Neural crest cell (in vitro differentiated cells): Measurements from ENCODE around the gene RNF144A. TPM values are rescaled to one million over a fixed set of nuclear protein-coding genes. Genes with fewer than 3 reads are reported as not detected.
A peak's percentile ranks its signal among the peaks of the same experiment; 100 is the strongest.

Experiments
- DNase-seq: peaks from one replicate; pipeline ENCODE4 v3.0.0; 2021; ENCODE audit warnings: low read depth, mixed read lengths, low spot score
- H3K27ac Mint-ChIP-seq: one replicate; pipeline ENCODE4 v1.8.0; 2021; ENCODE audit warnings: mild to moderate bottlenecking, mixed read lengths; ENCODE audit not compliant: unreplicated experiment
- H3K27me3 Mint-ChIP-seq: 2 replicates; pipeline ENCODE4 v1.8.0; 2021; ENCODE audit warnings: low read depth, mild to moderate bottlenecking, mixed read lengths
- H3K36me3 Mint-ChIP-seq: 2 replicates; pipeline ENCODE4 v1.8.0; 2021; ENCODE audit warnings: low read depth, mild to moderate bottlenecking, mixed read lengths
- H3K4me1 Mint-ChIP-seq: 2 replicates; pipeline ENCODE4 v1.8.0; 2021; ENCODE audit warnings: mixed read lengths
- H3K4me3 Mint-ChIP-seq: one replicate; pipeline ENCODE4 v1.8.0; 2021; ENCODE audit warnings: mild to moderate bottlenecking, mixed read lengths
- H3K9me3 Mint-ChIP-seq: 2 replicates; pipeline ENCODE4 v1.8.0; 2021; ENCODE audit warnings: mixed read lengths
- total RNA-seq: library from RNA; stranded (reverse); gene quantifications from 2 replicates; pipeline ENCODE4 v1.2.1, GENCODE V29; 2021
- TF ChIP-seq, protein P1 (sequence below): fragments of 200-600 bp; sonication (generic); conservative IDR thresholded peaks from 2 replicates; pipeline ENCODE4 v1.5.0; 2021; ENCODE audit warnings: antibody characterized with exemption, mild to moderate bottlenecking

The RNF144A gene
- total RNA-seq, 1 donor from 2014 or later, result 49.6 TPM

- no peak for DNase-seq
- no peak overlapping the region for H3K27ac Mint-ChIP-seq
- H3K9me3 Mint-ChIP-seq, result no peaks in the 10 kb centered on the region
- peaks cover 18% of the 10 kb centered on the region for H3K4me1 Mint-ChIP-seq
- TF ChIP-seq, protein P1, sequence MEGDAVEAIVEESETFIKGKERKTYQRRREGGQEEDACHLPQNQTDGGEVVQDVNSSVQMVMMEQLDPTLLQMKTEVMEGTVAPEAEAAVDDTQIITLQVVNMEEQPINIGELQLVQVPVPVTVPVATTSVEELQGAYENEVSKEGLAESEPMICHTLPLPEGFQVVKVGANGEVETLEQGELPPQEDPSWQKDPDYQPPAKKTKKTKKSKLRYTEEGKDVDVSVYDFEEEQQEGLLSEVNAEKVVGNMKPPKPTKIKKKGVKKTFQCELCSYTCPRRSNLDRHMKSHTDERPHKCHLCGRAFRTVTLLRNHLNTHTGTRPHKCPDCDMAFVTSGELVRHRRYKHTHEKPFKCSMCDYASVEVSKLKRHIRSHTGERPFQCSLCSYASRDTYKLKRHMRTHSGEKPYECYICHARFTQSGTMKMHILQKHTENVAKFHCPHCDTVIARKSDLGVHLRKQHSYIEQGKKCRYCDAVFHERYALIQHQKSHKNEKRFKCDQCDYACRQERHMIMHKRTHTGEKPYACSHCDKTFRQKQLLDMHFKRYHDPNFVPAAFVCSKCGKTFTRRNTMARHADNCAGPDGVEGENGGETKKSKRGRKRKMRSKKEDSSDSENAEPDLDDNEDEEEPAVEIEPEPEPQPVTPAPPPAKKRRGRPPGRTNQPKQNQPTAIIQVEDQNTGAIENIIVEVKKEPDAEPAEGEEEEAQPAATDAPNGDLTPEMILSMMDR, result no peak
- no peaks in the 10 kb centered on the region for H3K27me3 Mint-ChIP-seq
- peaks cover 43% of the 10 kb centered on the region for H3K36me3 Mint-ChIP-seq
- no peak overlapping the region for H3K4me3 Mint-ChIP-seq
Measured at GRCh38 chr2:6944555-6944954, 27.3 kb downstream of the RNF144A start.

DNA sequence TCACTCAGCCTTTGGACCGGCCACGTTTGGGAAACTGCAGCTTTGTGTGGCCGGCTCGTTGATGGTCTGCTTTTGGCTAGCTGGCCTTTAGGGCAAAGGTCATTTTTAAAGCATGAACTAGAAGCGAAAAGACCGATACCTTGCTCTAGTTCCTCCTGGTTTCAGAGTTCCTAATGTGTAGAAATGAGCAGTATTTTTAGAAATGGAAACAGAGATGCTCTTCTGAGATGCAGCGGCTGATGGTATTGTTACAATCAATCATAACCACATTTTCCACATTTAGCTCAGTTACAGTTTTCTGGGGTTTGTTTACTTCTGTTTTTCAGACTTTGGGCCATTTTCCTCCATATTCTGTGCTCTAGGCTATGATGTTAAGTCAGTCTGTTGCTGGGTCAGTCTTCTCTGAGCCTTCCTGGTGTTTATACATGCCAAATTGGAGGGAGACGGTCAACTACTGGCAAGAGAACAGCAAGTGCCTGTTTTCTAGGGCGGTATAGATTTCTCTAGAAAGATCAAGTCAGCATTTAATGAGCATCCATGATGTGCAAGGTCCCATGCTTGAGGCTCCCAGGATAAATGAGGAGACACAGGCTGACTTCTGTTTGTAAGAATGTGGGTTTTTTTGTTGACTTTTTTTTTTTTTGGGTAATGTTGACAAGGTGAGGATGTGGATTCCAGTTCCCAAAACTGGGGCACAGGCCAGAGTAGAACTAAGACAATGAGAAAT, 28.0 kb downstream of the RNF144A start:
- peaks cover 17% of the 10 kb centered on the region for H3K4me1 Mint-ChIP-seq
- H3K27me3 Mint-ChIP-seq, result no peaks in the 10 kb centered on the region
- peak overlapping the region; percentile 8 for H3K27ac Mint-ChIP-seq
- TF ChIP-seq, protein P1, result no peak
- no peak for DNase-seq
- H3K36me3 Mint-ChIP-seq, result peaks cover 43% of the 10 kb centered on the region
- no peaks in the 10 kb centered on the region for H3K9me3 Mint-ChIP-seq
- no peak overlapping the region for H3K4me3 Mint-ChIP-seq

DNA sequence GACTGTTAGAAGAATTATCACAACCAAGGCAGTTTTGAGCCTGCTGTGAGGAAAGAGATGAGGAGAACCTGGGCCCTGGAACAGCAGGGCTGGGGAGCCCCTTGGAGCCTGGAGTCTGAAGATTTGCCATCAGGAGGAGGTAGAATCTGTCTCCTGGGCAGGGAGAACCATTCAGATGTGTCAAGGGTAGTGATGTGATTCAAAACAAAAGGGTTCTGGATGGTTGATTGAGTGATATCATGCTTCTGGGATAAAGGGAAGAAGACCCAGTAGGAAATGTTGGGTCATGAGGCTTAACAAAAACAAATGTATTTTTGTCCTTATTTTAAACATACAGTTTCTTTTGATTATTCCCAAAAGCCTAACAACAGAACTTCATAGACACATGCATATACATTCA, 28.6 kb downstream of the RNF144A start:
- Mint-ChIP-seq H3K4me1 (peaks cover 11% of the 10 kb centered on the region), H3K27ac (no peak overlapping the region), H3K9me3 (no peaks in the 10 kb centered on the region), H3K36me3 (peaks cover 43% of the 10 kb centered on the region), H3K4me3 (no peak overlapping the region), H3K27me3 (no peaks in the 10 kb centered on the region)
- TF ChIP-seq, protein P1, result no peak
- no peak for DNase-seq

DNA sequence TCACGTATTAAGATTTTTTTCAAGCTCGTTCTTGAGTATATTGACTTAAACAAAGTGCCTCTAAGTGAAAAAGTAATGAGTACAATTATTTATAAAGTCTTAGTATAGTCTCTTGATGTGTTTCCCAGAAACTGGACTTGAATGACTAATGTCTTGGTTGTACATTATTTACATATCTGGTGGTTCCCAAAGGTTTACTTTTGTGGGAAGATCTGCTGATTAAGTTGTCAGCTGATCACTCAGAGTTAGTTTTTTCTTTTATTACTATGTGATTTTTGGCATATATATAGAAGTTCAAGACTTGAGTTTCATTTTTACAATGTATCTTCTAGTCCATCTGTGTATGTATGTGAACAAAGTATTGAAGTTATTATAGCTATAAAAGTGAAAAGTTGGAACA, 29.5 kb downstream of the RNF144A start:
- H3K9me3 Mint-ChIP-seq, result no peaks in the 10 kb centered on the region
- no peak overlapping the region for H3K27ac Mint-ChIP-seq
- H3K4me3 Mint-ChIP-seq, result no peak overlapping the region
- DNase-seq, result no peak
- H3K36me3 Mint-ChIP-seq, result peaks cover 38% of the 10 kb centered on the region
- H3K4me1 Mint-ChIP-seq, result peaks cover 13% of the 10 kb centered on the region
- TF ChIP-seq, protein P1, result no peak
- H3K27me3 Mint-ChIP-seq, result no peaks in the 10 kb centered on the region

DNA sequence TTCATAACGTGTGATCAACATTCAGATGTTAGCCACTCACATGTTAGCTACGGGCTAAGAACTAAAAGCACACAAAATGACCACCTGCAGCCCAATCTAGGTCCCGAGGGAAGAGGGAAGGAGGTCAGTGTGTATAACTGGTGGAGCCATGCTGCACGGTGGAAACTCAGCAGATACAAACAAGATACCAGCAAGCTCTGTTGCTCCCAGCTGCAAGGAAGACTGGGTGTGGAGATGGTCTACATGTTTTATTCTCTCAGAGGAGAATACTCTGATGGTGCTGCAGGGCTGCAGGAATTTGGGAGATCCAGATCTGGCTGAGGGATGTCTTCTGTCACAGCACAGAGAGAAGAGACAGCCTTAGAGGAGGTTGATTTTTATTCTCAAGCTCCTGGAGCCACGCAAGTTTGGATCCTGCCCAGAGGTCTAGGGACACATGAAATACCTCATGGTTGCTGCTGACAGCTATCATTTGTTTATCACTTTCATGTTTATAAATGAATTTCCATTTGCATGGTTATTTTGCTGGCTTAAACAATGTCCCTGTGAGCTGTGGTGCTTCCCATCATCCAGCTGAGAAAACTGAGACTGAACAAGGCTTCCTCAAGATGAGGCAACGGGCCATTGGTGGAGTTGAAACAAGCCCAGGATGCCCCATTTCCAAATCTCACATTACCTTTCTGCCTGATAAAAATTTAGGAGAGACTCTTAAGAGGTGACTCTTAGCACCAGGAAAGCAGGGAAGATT, 30.9 kb downstream of the RNF144A start:
- Mint-ChIP-seq H3K4me3 (no peak overlapping the region), H3K36me3 (peaks cover 28% of the 10 kb centered on the region), H3K4me1 (peaks cover 16% of the 10 kb centered on the region), H3K27me3 (no peaks in the 10 kb centered on the region), H3K9me3 (no peaks in the 10 kb centered on the region), H3K27ac (no peak overlapping the region)
- no peak for DNase-seq
- TF ChIP-seq, protein P1, result no peak
